Esophagus (tissue), 2 donors: ENCODE measurements around the gene CNIH4. TPM values are rescaled to one million over a fixed set of nuclear protein-coding genes. Genes with fewer than 3 reads are reported as not detected.
"Not testable (repeated sequence)": the region's sequence is repeated elsewhere in the genome, so short reads cannot be mapped to it uniquely, and the experiment has no call there.

Source experiments
- H3K27ac ChIP-seq, 2 donors: one replicate each; pipeline ENCODE4 v1.5.1; 2013; ENCODE audit warnings: low read depth in 2 of 2, mild to moderate bottlenecking in 2 of 2, inconsistent platforms in 1 of 2, low read length in 1 of 2, moderate library complexity in 1 of 2
- H3K27me3 ChIP-seq, 2 donors: one replicate each; pipeline ENCODE4 v1.6.1; 2013; ENCODE audit warnings: low read length in 2 of 2, control low read depth in 1 of 2, mild to moderate bottlenecking in 1 of 2; ENCODE audit not compliant: insufficient read depth in 2 of 2, control insufficient read depth in 1 of 2
- H3K36me3 ChIP-seq, 2 donors: one replicate each; pipeline ENCODE4 v1.6.1; 2013; ENCODE audit warnings: low read length in 1 of 2; ENCODE audit not compliant: control insufficient read depth in 2 of 2, insufficient read depth in 2 of 2
- H3K4me1 ChIP-seq, 2 donors: one replicate each; pipeline ENCODE4 v1.6.1; 2013; ENCODE audit warnings: low read length in 1 of 2; ENCODE audit not compliant: control insufficient read depth in 2 of 2, insufficient read depth in 2 of 2
- H3K4me3 ChIP-seq, 2 donors: one replicate each; pipeline ENCODE4 v1.5.1; 2013; ENCODE audit warnings: low read length in 2 of 2, mild to moderate bottlenecking in 2 of 2, low read depth in 1 of 2, moderate library complexity in 1 of 2
- H3K9me3 ChIP-seq, 2 donors: one replicate each; pipeline ENCODE4 v1.6.1; 2013; ENCODE audit warnings: mild to moderate bottlenecking in 2 of 2, low read depth in 1 of 2, low read length in 1 of 2, moderate library complexity in 1 of 2; ENCODE audit not compliant: control insufficient read depth in 2 of 2, insufficient read depth in 1 of 2
- WGBS, 2 donors: extraction: QIAGEN DNeasy Blood & Tissue Kit; methylation state at CpG; one replicate each; pipeline ENCODE4 v1.1.7; 2013; 5-methylcytosine and 5-hydroxymethylcytosine counted together
- polyA plus RNA-seq, 2 donors: library from polyadenylated mRNA; stranded (reverse); fragments of 200-250 nt; gene quantifications; one replicate each; pipeline ENCODE4 v1.2.3, GENCODE V29; 2013
- donor health status: healthy with polysubstance abuse.
- donor health status: Bipolar disorder and iron deficiency.

Gene CNIH4
- polyA plus RNA-seq, 2 donors = 57.0 to 71.4 TPM

DNA sequence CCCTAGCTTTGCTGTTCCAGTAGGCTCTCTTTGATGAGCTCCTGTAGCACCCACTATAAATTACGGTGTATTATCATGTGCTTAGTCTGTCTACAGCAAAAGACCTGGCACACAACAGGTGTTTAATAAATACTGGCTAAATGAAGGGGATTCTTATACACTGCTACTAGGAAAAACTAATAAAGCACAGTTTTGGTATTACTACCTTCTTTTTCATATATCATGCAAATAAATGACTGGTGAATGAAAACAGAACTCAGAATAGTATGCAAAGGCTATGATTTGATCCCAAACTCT is 51.6 kb downstream of the CNIH4 start:
- 89 to 91% methylated on average over 1 of the region's 1 CpG for WGBS, 2 donors
- no peaks in the 10 kb centered on the region for H3K9me3 ChIP-seq
- H3K4me1 ChIP-seq = no peaks in the 10 kb centered on the region
- H3K36me3 ChIP-seq = peaks cover 4 to 10% of the 10 kb centered on the region in 2 donors
- H3K27ac ChIP-seq = no peak overlapping the region
- H3K27me3 ChIP-seq = no peaks in the 10 kb centered on the region
- H3K4me3 ChIP-seq = no peak overlapping the region

DNA sequence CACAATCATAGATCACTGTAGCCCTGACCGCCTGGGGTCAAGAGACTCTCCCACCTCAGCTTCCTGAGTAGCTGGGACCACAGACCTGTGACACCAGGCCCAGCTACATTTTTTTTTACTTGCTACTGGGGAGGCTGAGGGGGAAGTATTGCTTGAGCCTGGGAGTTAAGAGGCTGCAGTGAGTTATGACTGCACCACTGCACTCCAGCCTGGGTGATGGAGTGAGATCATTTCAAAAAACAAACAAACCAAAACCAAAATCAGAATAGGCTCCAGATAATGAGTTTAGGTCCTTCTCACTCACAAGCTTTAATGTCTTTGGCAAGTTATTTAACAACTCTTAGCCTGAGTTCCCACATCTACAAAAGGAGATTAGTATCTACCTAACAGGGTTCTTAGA is 55.1 kb downstream of the CNIH4 start:
- Histone ChIP-seq H3K4me3 (no peak overlapping the region), H3K27me3 (no peaks in the 10 kb centered on the region), H3K4me1 (no peaks in the 10 kb centered on the region), H3K27ac (no peak overlapping the region), H3K36me3 (peaks cover 0 to 6% of the 10 kb centered on the region in 2 donors), H3K9me3 (no peaks in the 10 kb centered on the region)
- 87 to 100% methylated on average over 1 of the region's 1 CpG for WGBS, 2 donors

DNA sequence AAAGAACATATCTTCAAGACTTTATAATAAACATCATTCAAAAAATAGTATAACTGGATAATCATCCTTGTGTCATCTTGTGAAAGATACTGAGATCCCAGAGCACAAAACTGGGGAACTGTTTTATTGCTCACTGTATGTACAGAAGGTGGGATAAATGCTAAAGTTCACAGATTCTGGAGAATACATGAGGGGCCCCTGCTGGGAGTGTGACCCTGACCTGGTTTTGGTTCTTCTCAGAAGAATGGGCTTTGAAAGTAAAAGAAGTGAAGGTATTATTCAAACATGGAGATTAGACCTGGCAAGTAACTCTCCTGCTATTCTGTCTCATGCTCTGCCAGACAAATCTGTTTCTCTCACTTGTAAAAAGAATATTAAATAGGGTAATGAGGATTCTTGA is 63.4 kb downstream of the CNIH4 start:
- no peak overlapping the region for H3K4me3 ChIP-seq
- no peak overlapping the region for H3K27ac ChIP-seq
- H3K27me3 ChIP-seq = no peaks in the 10 kb centered on the region
- H3K36me3 ChIP-seq = peaks cover 16 to 19% of the 10 kb centered on the region in 2 donors
- no peaks in the 10 kb centered on the region for H3K9me3 ChIP-seq
- peaks cover 0 to 2% of the 10 kb centered on the region in 2 donors for H3K4me1 ChIP-seq

DNA sequence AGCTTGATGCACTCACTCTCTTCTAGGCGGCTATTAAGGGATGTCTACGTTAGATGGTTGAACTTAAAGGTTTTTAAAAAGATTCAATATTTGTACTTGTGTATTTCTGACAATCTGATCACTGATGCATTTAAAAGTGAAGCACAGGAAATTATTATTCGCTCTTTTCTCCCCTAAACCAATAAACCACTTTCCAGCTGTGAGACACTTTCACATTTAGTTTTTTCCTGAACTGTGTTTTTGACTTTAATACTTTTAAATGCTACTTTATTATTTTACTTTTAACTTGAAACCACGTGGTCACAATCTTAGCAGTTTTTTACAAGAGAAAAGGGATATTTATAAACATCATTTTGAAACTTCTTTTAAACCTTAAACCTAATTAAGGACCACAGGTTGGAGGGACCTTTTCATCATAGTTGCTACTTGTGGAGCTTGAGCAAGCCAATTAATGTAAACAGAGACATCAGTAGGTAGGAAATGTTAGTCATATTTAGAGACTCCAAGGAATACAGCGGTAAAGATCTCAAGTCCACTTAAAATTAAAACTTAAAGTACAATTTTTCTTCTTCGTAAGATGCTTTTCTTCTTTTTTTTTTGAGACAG is 68.7 kb downstream of the CNIH4 start:
- Histone ChIP-seq H3K4me3 (no peak overlapping the region), H3K4me1 (peaks cover 0 to 2% of the 10 kb centered on the region in 2 donors), H3K9me3 (no peaks in the 10 kb centered on the region), H3K36me3 (peaks cover 12 to 17% of the 10 kb centered on the region in 2 donors), H3K27me3 (no peaks in the 10 kb centered on the region), H3K27ac (no peak overlapping the region)
- WGBS, 2 donors = 86 to 87% methylated on average over 6 of the region's 6 CpGs

DNA sequence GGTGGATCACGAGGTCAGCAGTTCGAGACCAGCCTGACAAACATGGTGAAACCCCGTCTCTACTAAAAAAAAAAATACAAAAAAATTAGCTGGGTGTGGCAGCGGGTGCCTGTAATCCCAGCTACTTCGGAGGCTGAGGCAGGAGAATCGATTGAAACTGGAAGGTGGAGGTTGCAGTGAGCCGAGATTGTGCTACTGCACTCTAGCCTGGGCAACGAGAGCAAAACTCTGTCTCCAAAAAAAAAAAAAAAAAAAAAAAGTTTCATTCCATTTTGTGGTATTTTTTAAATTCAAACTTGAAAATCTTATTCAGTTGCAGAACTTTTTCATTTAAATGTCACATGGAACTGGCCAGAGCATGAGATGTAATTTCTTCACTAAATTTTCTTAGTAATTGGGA is 70.2 kb downstream of the CNIH4 start:
- peaks cover 8 to 12% of the 10 kb centered on the region in 2 donors for H3K36me3 ChIP-seq
- H3K9me3 ChIP-seq, H3K27me3 ChIP-seq, H3K4me3 ChIP-seq, H3K4me1 ChIP-seq, H3K27ac ChIP-seq: not testable (repeated sequence)
- 88 to 95% methylated on average over 8 of the region's 8 CpGs for WGBS, 2 donors

DNA sequence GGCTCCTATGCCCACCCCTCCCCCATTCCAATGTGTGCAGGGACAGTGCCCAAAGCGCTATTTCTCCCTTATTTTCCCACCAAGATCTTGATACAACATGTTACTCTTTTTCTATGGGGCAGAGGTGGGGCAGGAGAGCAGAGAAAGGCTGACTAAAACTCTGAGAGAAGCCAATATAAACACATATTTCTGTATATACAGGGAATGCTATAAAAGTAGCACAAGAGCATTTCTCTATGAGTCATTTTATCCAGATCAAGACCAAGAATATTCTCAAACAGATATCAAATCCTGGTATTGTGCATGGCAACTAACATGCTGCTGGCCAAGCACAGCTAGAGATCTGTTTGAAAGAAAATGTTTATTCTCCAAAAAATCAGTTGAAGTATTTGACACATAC is 70.7 kb downstream of the CNIH4 start:
- H3K27me3 ChIP-seq = no peaks in the 10 kb centered on the region
- no peak overlapping the region for H3K27ac ChIP-seq
- no peak overlapping the region for H3K4me3 ChIP-seq
- peaks cover 6 to 11% of the 10 kb centered on the region in 2 donors for H3K36me3 ChIP-seq
- 48 to 69% methylated on average over 1 of the region's 1 CpG for WGBS, 2 donors
- no peaks in the 10 kb centered on the region for H3K9me3 ChIP-seq
- H3K4me1 ChIP-seq = peaks cover 0 to 2% of the 10 kb centered on the region in 2 donors

DNA sequence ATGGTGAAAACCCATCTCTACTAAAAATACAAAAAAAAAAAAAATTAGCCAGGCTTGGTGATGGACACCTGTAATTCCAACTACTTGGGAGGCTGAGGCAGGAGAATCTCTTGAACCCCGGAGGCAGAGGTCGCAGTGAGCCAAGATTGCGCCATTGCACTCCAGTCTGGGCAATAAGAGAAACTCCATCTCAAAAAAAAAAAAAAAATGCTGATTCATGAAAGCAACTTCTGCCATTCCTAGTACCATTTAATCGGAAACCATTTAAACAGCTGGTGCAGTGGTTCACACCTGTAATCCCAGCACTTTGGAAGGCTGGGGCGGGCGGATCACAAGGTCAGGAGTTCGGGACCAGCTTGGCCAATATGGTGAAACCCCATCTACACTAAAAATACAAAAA is 72.0 kb downstream of the CNIH4 start:
- H3K9me3 ChIP-seq, H3K4me3 ChIP-seq, H3K27ac ChIP-seq, H3K27me3 ChIP-seq, H3K36me3 ChIP-seq, H3K4me1 ChIP-seq: not testable (repeated sequence)
- WGBS, 2 donors = 96 to 98% methylated on average over 7 of the region's 7 CpGs

Other genes with a start within 250 kb of the CNIH4 start
- 10 to 100 TPM; 11.9 to 13.2 TPM for gene FBXO28, start 242.8 kb upstream of the CNIH4 start, polyA plus RNA-seq
- gene DEGS1, start 173.6 kb upstream of the CNIH4 start, polyA plus RNA-seq = 10 to 100 TPM; 33.1 to 42.8 TPM
- gene NVL, start 26.7 kb upstream of the CNIH4 start, polyA plus RNA-seq = 10 to 100 TPM; 11.4 to 20.1 TPM
- gene WDR26, start 77.9 kb downstream of the CNIH4 start, polyA plus RNA-seq = 10 to 100 TPM; 43.1 to 63.7 TPM